SKM-1 treated with dmso at 0.1 percent for 144 hours (cell line): ENCODE results near the gene PTPRD.
"Not testable (repeated sequence)": the region's sequence is repeated elsewhere in the genome, so short reads cannot be mapped to it uniquely, and the experiment has no call there.

Experiments
- DNase-seq: peaks from one replicate; lab custom pipeline; 2025; ENCODE audit not compliant: unreplicated experiment; lab: John Stamatoyannopoulos, UW

The PTPRD gene

GRCh38 chr9:9214066-9214465, 1398.7 kb downstream of the PTPRD start:
- no peak for DNase-seq

GRCh38 chr9:9212963-9213362, 1399.8 kb downstream of the PTPRD start:
- DNase-seq: no peak

- no peak for DNase-seq
Observed at GRCh38 chr9:9202276-9202675, 1410.5 kb downstream of the PTPRD start.

GRCh38 chr9:9186086-9186485, 1426.7 kb downstream of the PTPRD start:
- DNase-seq: no peak

- no peak for DNase-seq
Observed at GRCh38 chr9:9182431-9182830, 1430.4 kb downstream of the PTPRD start.

GRCh38 chr9:9177081-9177480, 1435.7 kb downstream of the PTPRD start:
- no peak for DNase-seq

- DNase-seq: no peak
Observed at GRCh38 chr9:9174358-9174757, 1438.4 kb downstream of the PTPRD start.

- DNase-seq: no peak
Observed at GRCh38 chr9:9173264-9173663, 1439.5 kb downstream of the PTPRD start.

GRCh38 chr9:9170439-9171134, 1442.2 kb downstream of the PTPRD start:
- DNase-seq: no peak

GRCh38 chr9:9142001-9142400, 1470.8 kb downstream of the PTPRD start:
- no peak for DNase-seq

- peak; percentile 16 for DNase-seq
Observed at GRCh38 chr9:9133526-9133925, 1479.3 kb downstream of the PTPRD start.

- no peak for DNase-seq
Observed at GRCh38 chr9:9124616-9125015, 1488.2 kb downstream of the PTPRD start.

- no peak for DNase-seq
Observed at GRCh38 chr9:9122230-9122875, 1490.4 kb downstream of the PTPRD start.

GRCh38 chr9:9117866-9118265, 1494.9 kb downstream of the PTPRD start:
- DNase-seq: no peak

GRCh38 chr9:9112001-9112720, 1500.6 kb downstream of the PTPRD start:
- DNase-seq: no peak

- DNase-seq: no peak
Observed at GRCh38 chr9:9108641-9109040, 1504.2 kb downstream of the PTPRD start.

GRCh38 chr9:9102295-9102694, 1510.5 kb downstream of the PTPRD start:
- DNase-seq: no peak

GRCh38 chr9:9100070-9100469, 1512.7 kb downstream of the PTPRD start:
- DNase-seq: no peak

- DNase-seq: no peak
Observed at GRCh38 chr9:9099646-9100045, 1513.2 kb downstream of the PTPRD start.

GRCh38 chr9:9097254-9097653, 1515.5 kb downstream of the PTPRD start:
- not testable (repeated sequence) for DNase-seq

GRCh38 chr9:9091387-9091786, 1521.4 kb downstream of the PTPRD start:
- DNase-seq: no peak

GRCh38 chr9:9079473-9079872, 1533.3 kb downstream of the PTPRD start:
- no peak for DNase-seq
